Activated T-cell treated with anti-CD3 and anti-CD28 coated beads for 1 hour (primary cell): Measurements from ENCODE around the gene PARD3.

ENCODE experiments used
- DNase-seq: peaks from one replicate; pipeline ENCODE4 v3.0.0-alpha.2; 2020; ENCODE audit warnings: low read depth

The PARD3 gene

DNA sequence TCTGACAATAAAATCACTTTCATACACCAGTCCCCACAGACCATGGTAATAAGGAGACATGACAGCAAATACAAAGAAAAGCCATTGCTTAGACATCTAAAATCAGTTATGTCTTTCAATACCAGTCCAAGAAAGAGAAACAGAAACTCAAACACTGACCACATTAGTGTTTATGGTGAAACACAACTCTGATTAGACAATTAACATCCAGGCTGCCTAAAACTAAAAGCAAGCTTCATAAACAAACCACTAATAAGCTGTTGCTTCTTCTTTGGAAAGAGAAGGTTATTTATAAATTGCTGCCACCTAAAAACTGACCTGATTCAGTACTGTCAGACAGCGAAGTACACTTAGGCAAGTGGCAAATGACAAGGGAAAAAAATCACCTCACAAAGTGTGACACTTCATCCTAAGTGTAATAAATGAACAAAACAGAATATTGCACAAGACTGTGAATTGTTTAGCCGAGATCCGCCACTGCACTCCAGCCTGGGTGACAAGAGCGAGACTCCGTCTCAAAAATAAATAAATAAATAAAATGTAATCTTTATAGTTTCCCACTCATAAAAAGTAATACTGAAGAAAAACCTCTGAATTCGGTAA is 277.4 kb downstream of the PARD3 start:
- no peak for DNase-seq

DNA sequence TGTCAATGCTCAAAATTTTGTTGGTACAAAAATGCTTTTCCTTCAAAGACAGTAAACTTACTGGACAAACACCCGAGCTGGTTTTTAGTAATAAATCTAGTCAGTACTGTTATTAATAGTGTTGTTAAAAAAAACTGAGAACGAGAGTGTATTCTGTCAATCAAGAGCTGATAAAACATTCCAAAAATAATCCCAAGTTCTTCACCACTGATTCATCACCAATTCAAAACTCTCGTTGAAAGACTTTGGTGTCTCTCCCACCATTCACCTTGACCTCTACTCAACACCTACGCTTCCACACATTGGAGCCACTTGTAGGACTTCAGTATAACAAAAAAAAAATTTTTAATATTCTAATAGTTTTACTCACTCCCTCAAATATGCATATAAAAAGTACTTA is 279.2 kb downstream of the PARD3 start:
- no peak for DNase-seq

DNA sequence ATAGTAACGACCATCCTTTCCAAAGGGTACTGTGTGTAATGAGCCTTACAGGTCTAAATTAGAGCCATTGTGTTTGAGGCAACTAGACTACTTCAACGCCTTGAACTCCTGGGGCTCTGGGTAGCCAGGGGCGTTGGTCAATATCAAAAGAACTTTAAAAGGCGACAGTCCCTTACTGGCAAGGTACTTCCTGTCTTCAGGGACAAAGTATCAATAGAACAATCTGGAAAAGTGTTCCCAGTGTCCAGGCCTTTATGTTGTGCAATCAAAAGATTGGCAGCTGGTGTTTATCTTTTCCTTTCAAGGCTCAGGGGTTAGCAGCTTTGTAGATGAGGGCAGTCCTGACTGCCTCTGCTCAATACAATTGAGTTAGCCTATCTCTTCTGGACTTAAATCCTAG is 284.3 kb downstream of the PARD3 start:
- DNase-seq = no peak

- DNase-seq = no peak
Observed at GRCh38 chr10:34528320-34528719, 286.8 kb downstream of the PARD3 start.

DNA sequence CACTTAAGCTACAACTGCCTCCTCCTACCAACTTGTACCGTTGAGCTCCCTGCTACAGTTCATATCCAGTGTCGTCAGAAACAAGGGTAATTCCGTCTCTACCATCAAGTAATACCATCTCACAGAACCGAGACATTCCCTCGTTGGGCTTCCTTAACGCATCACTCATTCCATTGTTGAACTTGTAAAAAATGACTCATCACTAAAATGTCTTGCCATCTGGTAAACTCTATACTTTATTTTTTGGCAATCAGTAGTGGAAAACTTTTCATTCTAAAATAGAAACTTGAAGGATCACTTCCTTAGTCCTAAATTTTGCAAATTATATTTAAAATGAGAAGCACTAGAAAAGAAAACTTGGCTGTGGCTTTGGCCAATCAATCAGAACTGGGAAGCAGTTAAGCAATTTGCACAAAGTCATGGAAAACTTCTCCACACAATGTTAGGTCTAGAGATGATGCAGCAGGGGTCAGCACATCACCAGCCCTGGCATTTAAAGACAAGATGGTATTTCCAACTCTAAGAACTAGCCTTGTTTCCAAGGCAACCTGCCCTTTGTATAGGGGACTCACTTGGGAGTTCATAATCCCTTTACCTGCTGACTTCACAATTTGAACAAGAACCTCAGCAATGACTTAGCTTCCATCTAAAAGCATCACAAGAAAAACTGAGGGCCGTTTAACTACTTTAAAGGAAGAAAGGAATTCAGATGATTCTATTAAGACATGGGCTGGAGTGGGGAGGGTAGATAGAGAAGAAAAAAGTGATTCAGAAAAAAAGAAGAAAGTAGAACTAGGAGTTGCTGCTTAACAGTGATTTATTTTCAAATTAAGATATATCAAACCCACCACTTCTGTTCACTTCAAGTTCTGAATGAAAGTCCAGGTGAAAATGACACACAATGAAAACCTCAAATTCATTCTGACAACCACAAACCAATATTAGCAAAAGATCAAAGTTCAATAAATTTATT is 288.1 kb downstream of the PARD3 start:
- DNase-seq = no peak

DNA sequence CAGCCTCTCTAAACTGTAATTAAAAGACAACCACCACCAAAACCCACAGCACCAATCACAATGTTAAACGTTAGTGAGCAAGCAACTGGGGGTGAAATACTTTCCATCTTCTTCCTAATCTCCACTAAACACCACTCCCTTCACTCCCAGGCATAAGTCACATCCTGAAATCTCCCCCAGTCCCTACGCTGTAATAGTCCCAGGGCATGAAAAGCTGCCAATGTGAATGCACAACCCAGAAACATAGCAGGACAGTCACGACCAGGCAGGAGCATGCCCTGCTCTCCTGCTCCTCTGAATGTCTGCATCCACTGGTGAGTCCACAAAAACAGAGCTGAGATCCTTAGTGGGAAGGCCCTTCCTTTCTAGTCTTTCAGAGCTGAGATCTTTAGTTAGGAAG is 288.9 kb downstream of the PARD3 start:
- no peak for DNase-seq

DNA sequence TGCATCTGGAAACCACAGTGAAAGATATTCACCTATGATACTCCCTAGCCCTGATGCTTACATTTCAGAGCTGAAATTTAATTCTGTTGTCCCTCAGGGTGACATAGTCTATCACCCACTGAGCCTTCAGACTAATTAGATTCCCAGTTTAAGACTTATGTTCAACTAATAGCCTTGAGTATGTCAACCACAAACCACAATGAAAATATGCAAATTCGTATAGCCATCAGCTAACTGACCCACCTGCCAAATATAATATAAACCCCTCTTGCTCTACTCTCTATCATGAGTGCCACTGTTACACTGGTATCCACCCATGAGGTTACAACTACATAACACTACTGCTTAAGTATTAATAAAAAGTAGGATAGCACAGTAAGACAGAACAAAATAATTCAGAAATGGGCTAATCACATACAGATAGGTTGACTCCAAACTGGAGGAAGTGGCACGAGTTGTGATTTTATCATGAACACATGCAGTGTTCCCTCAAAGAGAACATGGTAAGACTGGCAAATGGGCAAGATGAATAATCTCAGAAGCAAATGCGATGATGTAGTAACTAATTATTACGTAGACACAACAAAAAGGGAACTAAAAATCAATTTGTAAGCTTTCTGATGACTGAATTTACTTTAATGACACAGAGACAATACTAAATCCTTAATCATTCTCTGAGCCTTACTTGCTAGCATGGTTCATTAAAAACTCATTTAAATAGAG is 290.6 kb downstream of the PARD3 start:
- DNase-seq = no peak

GRCh38 chr10:34523017-34523767 is 291.9 kb downstream of the PARD3 start:
- DNase-seq = no peak

DNA sequence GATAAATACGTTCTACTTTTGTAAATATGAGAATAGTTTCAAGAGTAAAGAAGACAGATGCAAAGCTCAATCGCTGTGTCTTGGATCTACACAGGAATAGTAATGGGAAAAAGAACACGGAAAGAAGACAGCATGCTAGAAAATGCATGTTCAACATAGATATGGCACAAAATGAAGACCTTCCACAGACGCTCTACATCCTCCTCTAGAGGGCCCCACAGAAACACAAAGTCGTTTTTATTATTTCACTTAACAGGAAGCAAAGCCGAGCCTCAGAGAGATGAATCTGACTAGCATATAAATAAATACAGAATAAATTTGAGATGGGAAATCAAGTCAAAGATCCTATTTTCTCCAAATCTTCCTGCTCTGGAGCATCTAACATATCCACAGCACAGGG is 292.6 kb downstream of the PARD3 start:
- DNase-seq = no peak

- DNase-seq = no peak
Observed at GRCh38 chr10:34520510-34520909, 294.6 kb downstream of the PARD3 start.

DNA sequence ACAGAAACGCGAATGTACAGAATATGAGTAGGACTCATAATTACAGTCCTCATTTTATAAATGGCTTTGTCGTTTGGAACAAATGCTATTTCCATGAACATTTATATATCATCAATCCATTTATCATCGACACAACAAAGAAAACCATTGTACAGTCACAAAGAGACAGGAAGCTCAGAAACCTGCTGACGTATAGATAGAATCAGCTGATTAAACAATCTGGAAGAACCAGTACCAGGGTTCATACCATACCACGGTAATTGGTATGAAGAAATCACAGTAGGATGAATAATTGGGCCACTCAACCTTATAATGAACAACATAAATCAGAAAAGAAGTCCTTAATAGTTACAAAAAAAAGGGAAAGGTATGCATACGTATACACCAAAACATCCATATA is 295.0 kb downstream of the PARD3 start:
- no peak for DNase-seq

GRCh38 chr10:34514290-34514689 is 300.8 kb downstream of the PARD3 start:
- DNase-seq = no peak

GRCh38 chr10:34513636-34514035 is 301.5 kb downstream of the PARD3 start:
- DNase-seq = no peak

DNA sequence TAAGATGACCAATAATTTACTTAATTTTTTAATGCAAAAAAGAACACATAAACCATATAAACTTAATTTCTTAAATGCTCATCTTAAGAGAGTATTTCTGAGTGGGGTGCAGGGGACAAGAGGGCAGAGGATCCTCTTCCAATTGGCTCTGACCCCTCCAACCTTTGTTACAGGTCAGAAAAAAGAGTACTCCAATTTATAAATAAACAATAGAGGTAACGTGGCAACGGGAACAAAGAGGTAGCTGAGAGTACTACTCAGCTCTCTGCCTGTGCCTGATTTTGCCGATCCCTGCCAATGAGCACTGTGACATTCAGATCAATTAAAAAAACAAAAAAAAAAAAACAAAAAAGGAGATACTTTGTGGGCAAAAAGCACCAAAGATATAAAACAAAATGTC is 307.9 kb downstream of the PARD3 start:
- DNase-seq = no peak

- no peak for DNase-seq
Observed at GRCh38 chr10:34506786-34507185, 308.3 kb downstream of the PARD3 start.

DNA sequence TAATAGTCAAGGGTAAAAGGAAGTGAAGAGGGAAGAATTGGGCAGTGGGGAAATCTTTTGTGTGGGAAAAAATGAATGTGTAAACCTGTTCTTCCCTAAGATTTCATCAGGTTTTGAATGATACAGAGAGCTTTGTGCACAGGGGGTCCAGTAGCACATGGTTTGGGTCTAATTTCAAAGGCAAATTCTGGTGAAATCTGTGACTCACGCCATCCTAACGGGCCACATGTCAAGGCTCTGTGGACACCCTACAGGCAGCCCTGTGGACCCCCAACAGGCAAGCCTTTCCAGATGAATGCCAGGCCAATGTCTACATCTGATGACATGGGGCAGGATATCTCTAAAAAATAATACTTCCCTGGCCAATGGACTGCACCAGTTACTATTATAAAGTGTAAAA is 309.8 kb downstream of the PARD3 start:
- no peak for DNase-seq

DNA sequence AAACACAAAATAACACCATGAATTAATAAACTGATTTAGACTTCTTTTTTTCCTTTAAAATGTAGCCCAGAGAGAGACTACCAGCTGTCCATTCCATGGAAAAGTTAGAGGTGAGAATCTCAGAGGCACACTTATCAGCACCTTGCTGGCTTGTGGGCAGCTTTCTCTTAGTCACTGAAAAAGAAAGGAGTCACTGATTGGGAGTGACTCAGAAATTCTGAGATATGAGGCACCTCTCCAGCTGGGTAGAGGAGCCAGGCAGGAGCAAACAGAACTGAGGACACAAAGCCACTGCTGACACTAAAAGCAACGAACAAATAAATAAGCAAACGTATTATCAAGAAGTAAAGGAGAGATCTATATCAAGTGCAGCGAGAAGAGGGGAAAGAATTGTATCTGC is 310.6 kb downstream of the PARD3 start:
- DNase-seq = no peak

- no peak for DNase-seq
Observed at GRCh38 chr10:34503704-34504103, 311.4 kb downstream of the PARD3 start.

- no peak for DNase-seq
Observed at GRCh38 chr10:34499612-34500279, 315.4 kb downstream of the PARD3 start.

DNA sequence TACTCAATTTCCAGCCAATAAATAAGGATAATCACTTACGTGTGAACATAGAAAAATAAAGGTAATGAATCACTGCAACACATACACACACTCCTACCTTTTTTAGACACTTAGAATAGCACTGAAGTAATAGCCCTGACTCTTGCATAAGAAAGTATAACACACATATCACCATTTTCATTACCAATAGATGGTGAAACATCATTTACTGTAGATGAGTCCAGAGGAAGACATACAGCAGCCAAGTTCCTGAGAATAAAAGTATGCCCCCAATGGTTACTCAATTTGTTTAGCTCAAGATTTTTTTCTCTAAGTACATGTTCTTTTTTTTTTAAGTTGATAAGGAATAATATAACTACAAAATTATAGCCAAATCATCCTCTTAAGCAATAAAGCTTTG is 316.3 kb downstream of the PARD3 start:
- DNase-seq = no peak

DNA sequence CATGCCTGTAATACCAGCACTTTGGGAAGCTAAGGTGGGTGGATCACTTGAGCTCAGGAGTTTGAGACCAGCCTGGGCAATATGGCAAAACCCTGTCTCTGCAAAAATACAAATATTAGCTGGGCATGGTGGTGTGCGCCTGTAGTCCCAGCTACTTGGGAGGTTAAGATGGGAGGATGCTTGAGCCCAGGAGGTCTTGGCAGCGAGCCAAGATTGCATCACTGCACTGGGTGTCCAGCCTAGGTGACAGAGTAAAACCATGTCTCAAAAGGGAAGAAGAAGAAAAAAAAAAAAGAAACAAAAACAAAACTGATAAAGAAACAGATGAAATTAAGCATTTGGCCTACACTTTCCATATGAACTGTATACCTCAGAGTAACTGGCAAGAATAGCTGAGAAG is 319.2 kb downstream of the PARD3 start:
- DNase-seq = no peak

GRCh38 chr10:34494012-34494411 is 321.1 kb downstream of the PARD3 start:
- no peak for DNase-seq
